G401.6 (cell line): ENCODE data around the gene LILRA2.
"Not testable (repeated sequence)": the region's sequence is repeated elsewhere in the genome, so short reads cannot be mapped to it uniquely, and the experiment has no call there.

ENCODE experiments used
- FAIRE-seq: peaks from 2 replicates; lab custom pipeline; 2012; peaks lifted over from hg19 to GRCh38; lab: Jason Lieb, UNC

The LILRA2 gene

GRCh38 chr19:54573330-54573872, at the start of gene LILRA2:
Gene LILRA2, plus strand, starts transcription at chr19:54573790. Its CDS starts 89 bp downstream, at chr19:54573879.
- no peak for FAIRE-seq

DNA sequence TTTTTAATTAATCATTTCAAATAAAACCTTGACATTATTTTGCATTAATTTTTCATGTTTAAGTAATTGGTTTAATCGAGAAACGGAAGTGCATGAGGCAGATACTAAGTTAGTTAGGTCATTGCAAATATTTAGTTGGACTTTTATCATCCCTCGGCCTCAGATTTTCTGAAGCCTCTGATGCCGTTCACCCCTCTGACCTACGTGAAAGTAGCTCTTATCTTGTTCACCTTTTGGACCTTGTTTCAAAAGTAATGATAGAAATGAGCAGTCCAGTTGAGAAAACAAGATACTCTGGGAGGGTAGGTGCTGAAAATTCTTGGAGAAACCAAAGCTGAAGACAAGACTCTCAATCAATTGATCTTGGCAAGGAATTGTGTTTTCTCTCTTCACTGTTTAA, 48.0 kb upstream of the LILRA2 start:
- FAIRE-seq = no peak

DNA sequence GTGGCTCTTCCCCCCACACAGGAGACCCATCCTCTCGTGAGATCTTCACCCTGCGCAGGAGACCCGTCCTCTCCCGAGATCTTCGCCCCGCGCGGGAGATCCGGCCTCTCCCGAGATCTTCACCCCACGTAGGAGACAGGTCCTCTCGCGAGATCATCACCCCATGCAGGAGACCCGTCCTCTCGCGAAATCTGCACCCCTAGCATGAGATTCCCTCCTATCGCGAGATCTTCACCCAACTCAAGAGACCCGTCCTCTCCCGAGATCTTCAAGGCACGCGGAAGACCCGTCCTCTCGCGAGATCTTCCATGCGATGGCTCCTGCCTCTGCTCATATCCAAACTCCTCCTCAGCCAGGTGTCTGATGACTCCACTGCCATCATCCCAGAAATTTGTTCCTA, 46.6 kb upstream of the LILRA2 start:
- FAIRE-seq = no peak

- FAIRE-seq = no peak
These were observed 42.7 kb upstream of the LILRA2 start for GRCh38 chr19:54530866-54531265.

DNA sequence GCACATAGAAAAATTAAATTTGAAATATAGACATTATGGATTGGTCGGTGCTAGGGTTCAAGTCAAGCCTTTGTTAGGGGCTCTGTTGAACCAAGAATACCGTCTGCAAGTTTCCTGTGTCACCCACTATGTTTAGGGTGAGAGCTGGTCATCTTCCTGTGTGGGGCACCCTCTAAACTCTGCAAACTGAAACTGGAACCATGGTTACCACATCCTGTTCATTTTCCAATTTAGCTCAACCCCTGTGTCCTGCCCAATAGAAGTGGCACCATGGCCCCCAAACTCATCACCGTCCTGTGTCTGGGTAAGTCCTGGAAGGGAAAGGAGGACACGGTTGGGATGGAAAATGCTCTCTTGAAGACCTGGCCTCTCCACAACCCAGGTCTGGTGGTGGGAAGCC, 41.1 kb upstream of the LILRA2 start:
- no peak for FAIRE-seq

DNA sequence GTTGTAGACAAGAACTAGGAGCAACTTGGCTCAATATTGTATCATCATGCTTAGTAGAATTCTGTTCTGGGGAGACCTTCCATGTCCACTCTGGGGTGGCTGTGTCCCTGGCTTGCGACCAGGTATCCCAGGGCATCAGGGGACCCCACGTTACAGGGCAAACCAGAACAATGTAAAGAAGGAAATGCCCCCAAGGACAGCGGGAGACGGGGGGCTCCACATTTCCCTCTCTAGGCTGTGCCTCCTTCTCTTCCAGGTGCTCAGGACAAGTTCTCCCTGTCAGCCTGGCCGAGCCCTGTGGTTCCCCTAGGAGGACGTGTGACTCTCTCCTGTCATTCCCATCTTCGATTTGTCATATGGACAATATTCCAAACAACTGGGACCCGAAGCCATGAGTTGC, 40.1 kb upstream of the LILRA2 start:
- FAIRE-seq = no peak

- FAIRE-seq = no peak
These were observed 39.4 kb upstream of the LILRA2 start for GRCh38 chr19:54534156-54534555.

DNA sequence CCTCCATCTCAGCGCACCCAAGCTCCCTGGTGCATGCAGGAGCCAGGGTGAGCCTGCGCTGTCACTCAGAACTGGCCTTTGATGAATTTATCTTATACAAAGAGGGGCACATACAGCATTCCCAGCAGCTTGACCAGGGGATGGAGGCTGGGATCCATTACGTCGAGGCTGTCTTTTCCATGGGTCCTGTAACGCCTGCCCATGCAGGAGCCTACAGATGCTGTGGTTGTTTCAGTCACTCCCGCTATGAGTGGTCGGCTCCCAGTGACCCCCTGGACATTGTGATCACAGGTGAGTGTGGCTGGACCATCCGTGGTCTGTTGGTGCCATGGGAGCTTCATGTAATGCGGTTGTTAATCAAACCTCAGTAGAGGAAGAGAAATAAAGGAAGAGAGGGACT, 38.0 kb upstream of the LILRA2 start:
- FAIRE-seq = no peak

- no peak for FAIRE-seq
These were observed 36.6 kb upstream of the LILRA2 start for GRCh38 chr19:54536956-54537355.

DNA sequence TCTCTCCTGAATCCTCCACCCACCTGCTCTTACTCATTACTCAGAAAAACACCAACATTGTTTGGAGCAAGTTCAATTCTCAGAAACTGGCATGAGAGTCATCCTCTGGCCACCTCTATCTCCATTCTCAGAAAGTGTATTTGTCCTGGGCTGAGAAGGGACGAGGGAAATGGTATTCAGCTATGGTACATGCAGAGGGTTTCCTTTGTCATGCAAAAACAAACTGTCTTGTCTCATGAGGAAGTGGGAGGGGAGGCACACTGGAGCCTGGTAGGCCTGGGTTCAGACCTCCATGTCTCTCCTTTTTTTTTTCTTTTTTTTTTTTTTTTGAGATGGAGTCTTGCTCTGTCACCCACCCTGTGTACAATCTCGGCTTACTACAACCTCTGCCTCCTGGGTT, 31.9 kb upstream of the LILRA2 start:
- FAIRE-seq = no peak

DNA sequence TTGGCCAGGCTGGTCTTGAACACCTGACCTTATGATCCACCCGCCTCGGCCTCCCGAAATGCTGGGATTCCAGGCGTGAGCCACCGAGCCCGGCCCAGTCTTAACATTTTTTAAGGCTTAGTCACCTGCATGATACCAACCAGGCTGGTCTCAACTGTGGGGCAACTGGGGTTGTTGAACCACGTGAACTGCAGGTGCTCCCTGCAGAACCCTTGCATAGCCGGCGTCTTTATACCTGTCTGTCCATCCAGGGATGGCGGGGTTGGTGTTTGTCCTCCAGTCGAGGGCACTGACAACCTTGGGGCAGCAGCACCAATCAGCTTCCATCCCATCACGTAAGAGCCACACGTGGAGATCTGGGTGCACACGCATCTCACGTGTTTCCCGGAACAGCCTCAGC, 24.8 kb upstream of the LILRA2 start:
- no peak for FAIRE-seq

GRCh38 chr19:54549224-54549623, 24.4 kb upstream of the LILRA2 start:
- FAIRE-seq = no peak

DNA sequence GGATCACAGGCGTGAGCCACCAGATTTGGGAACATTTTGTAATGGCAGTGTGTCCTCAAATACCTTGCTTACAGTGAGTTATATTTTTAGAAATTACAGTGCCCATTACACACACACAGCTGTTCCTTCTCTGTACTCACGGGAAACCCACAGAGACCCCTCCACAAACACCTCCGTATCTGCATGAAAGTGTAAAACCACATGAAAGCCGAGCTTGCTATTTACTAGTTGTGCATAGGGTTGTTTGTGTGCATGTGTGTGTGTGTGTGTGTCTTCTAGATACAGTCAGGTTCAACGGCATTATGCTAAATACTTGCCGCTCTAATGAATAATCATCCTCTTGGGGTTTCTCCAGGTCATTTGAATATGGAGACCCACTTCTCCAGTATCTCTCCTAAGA, 22.3 kb upstream of the LILRA2 start:
- no peak for FAIRE-seq

- FAIRE-seq = no peak
These were observed 21.4 kb upstream of the LILRA2 start for GRCh38 chr19:54551950-54552912.

DNA sequence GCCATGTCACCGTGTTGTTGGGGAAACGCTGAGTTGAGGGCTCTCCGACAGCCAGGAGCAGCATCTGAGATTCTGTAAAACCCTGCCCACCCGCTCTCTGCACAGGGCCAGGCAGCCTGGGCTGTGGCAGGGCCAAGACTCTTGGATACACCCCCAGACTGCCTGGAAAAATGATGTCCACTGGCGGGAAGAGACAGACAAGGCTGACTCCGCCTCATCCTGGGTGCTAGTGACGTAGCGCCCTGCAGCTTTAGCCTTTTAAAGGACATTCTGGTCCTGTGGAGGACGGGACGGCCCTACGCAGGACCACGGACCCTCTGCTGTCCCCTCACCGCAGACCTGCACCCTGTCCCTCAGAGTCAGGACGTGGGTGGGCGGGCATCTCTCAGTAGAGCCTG, 20.7 kb upstream of the LILRA2 start:
- FAIRE-seq = no peak

- no peak for FAIRE-seq
These were observed 19.6 kb upstream of the LILRA2 start for GRCh38 chr19:54554006-54554405.

GRCh38 chr19:54554896-54555295, 18.7 kb upstream of the LILRA2 start:
- no peak for FAIRE-seq

GRCh38 chr19:54556194-54556593, 17.4 kb upstream of the LILRA2 start:
- no peak for FAIRE-seq

- FAIRE-seq = no peak
These were observed 15.3 kb upstream of the LILRA2 start for GRCh38 chr19:54558339-54558738.

DNA sequence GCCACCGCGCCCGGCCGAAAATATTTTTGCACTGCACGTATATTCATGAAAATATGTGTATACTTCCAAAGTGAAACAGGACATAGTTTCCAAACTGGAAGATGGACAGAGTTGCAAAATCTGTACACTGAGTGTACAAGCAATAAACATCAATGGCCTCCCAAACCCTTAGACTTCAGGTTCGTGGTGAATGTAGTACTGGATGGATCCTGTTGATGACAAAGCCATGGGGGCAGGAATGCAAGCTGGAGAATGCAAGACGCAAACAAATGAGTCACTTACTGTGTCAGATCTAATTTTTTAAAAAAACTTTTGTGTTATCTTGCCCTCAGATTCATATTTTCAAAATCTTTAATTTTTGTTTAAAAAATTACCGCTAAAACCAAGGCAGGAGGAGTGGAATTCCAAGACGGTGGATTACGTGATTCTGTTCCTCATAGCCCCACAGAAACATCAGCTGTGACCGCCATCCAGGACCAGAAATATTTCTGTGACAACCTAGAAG, 12.7 kb upstream of the LILRA2 start:
- no peak for FAIRE-seq

GRCh38 chr19:54561840-54562239, 11.8 kb upstream of the LILRA2 start:
- FAIRE-seq = no peak

- FAIRE-seq = not testable (repeated sequence)
These were observed 10.4 kb upstream of the LILRA2 start for GRCh38 chr19:54563206-54563605.

GRCh38 chr19:54570316-54570715, 3.3 kb upstream of the LILRA2 start:
- no peak for FAIRE-seq
